ENCODE measurements around the gene USP44.
A peak's percentile ranks its signal among the peaks of the same experiment; 100 is the strongest.

Gene USP44

DNA sequence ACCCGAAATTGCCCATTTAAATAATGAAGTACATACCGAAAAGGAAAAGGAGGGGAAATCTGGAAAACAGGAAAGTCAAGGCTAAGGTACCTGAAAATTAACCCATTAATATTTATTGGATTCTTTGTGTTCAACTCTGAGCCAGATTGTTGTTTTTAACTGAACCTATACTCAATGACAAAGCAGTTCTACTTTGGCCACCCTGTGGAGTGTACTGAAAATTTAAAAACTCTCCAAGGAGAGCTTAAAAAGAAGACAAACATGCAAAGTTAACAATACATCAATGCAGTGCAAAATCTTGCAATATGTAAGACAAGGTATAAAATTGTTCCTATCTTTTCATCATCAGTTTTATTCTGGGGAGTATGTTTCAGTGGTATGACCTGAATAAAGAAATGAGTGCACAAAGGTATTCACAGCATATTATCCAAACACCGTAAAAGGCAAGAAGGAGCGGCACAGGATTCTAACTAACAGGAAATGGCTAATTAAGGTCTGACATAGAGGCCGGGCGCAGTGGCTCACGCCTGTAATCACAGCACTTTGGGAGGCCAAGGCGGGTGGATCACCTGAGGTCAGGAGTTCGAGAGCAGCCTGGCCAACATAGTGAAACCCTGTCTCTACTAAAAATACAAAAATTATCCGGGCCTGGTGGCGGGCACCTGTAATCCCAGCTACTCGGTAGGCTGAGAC lies 1.7 kb downstream of the USP44 start:
- TF ChIP-seq, protein P1, sequence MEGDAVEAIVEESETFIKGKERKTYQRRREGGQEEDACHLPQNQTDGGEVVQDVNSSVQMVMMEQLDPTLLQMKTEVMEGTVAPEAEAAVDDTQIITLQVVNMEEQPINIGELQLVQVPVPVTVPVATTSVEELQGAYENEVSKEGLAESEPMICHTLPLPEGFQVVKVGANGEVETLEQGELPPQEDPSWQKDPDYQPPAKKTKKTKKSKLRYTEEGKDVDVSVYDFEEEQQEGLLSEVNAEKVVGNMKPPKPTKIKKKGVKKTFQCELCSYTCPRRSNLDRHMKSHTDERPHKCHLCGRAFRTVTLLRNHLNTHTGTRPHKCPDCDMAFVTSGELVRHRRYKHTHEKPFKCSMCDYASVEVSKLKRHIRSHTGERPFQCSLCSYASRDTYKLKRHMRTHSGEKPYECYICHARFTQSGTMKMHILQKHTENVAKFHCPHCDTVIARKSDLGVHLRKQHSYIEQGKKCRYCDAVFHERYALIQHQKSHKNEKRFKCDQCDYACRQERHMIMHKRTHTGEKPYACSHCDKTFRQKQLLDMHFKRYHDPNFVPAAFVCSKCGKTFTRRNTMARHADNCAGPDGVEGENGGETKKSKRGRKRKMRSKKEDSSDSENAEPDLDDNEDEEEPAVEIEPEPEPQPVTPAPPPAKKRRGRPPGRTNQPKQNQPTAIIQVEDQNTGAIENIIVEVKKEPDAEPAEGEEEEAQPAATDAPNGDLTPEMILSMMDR (IDR thresholded peaks at IDR 0.05; ENCODE audit: low read depth, low read length): no peak
- in situ Hi-C loops (cut with HindIII; ENCODE audit: low sequenced_read_pairs): no loop called here
- H3K4me3 ChIP-seq (ENCODE audit: low read depth, low read length): no peak overlapping the region
- no peak for DNase-seq (ENCODE audit: low read depth, low spot score)

DNA sequence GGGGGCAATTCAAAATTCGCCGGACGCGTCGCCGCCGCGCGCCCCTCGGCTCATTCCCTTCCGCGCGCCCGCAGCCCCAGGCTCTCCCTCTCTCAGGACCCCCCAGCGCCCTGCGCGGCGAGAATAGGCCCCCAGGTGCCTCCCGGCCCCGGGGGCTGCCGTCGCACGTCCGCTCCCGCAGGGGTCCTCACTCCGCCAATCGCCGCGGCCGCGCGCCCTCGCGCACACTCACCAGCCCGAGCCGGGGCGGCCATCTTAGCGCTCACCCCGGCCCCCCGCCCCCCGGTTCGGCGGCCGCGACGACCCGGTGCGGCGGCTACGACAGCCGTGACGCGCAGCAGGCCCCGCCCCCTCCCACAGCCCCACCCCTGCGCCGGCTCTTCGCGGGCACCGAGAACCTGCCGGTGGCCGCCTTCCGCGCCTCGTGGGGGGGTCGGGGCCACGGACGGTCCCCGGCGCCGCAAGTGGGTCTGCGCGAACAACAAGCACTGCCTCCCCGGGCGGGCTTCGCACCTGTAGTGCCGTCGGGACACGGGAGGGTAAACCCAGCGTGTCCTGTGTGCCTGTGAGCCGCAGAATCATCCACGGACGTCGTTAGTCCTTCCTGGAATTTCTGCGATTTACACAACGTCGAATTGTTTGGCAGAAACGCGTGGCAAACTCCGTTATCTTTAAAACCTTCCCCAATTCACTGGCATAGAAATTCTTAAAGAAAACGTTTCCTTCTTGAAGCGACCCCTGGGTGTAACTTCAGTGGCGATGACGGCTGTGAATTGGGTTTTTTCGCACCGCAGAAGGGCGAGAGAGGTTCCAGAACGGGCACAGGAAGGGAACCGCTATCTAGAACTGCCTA lies 2.5 kb downstream of the USP44 start:
- peak overlapping the region; percentile 46 for H3K4me3 ChIP-seq (ENCODE audit: low read depth, low read length)
- in situ Hi-C loops (cut with HindIII; ENCODE audit: low sequenced_read_pairs): no loop called here
- no peak for DNase-seq (ENCODE audit: low read depth, low spot score)
- TF ChIP-seq, protein P1 (IDR thresholded peaks at IDR 0.05; ENCODE audit: low read depth, low read length): no peak

DNA sequence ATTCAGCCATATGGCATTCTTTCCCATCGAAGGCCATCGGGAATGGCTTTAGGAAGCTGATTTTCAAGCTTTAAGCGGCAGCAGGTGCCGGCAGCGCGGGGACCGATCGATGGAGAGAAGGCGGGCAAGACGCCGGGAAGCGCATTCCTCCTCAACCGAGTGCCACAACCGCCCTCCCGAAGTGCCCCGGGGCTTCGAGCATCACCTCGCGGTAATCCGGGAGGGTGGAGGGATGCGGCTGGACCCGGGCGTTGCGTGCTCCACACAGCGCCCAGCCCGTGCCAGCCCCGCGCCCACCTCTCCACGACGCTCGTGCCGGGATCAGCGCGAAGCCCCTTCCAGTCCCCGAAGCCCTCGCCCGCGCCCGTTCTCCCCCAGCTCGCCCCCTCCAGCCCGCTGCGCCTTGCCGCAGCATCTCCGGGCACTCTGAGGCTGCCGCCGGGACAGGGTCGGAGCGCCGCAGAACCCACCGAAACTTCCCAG lies 3.2 kb downstream of the USP44 start:
- TF ChIP-seq, protein P1 (IDR thresholded peaks at IDR 0.05; ENCODE audit: low read depth, low read length): no peak
- H3K4me3 ChIP-seq (ENCODE audit: low read depth, low read length): peak overlapping the region; percentile 46
- in situ Hi-C loops (cut with HindIII; ENCODE audit: low sequenced_read_pairs): no loop called here
- DNase-seq (ENCODE audit: low read depth, low spot score): no peak

DNA sequence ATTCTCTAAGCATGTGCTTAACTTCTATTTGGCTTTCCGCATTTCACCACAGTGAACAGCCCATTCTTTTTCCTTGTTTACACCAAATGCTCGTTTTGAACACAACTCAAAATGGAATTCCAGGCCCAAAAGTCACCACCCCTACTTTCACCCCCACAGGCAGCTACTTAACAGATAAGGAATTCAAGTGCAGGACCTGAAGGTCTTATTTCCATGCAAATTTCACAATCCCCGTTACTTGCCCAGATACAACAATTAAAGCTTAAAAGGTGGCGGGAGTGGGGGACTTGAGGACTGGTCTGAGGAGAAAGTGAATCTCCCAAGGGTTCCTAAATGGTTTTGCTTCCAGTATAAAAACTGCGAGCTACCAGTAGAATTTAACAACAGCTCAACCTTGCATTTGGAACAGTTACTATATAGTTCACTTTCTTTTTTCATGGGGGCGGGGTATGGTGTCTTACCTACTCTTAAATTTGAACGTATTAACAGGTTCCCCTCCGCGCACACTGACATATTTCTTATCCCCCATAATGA lies 3.7 kb downstream of the USP44 start:
- TF ChIP-seq, protein P1 (IDR thresholded peaks at IDR 0.05; ENCODE audit: low read depth, low read length): no peak
- in situ Hi-C loops (cut with HindIII; ENCODE audit: low sequenced_read_pairs): no loop called here
- peak overlapping the region; percentile 46 for H3K4me3 ChIP-seq (ENCODE audit: low read depth, low read length)
- peak; percentile 7 for DNase-seq (ENCODE audit: low read depth, low spot score)

DNA sequence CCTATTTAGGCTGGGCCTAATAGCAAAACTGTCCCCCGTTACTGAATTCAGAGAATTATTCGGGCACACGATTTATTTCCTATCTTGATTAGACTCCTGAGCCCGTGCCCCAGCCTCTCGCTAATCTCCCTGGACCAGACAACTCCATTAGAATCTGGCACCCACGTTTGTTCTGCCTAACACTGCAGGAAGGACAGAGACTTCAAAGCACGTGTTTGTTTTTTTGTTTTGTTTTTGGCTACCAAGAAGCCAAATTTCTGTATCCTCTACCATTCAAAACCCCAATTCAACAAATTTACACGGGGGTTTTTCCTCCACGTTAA lies 4.8 kb downstream of the USP44 start:
- DNase-seq (ENCODE audit: low read depth, low spot score): no peak
- TF ChIP-seq, protein P1 (IDR thresholded peaks at IDR 0.05; ENCODE audit: low read depth, low read length): no peak
- in situ Hi-C loops (cut with HindIII; ENCODE audit: low sequenced_read_pairs): no loop called here
- no peak overlapping the region for H3K4me3 ChIP-seq (ENCODE audit: low read depth, low read length)

DNA sequence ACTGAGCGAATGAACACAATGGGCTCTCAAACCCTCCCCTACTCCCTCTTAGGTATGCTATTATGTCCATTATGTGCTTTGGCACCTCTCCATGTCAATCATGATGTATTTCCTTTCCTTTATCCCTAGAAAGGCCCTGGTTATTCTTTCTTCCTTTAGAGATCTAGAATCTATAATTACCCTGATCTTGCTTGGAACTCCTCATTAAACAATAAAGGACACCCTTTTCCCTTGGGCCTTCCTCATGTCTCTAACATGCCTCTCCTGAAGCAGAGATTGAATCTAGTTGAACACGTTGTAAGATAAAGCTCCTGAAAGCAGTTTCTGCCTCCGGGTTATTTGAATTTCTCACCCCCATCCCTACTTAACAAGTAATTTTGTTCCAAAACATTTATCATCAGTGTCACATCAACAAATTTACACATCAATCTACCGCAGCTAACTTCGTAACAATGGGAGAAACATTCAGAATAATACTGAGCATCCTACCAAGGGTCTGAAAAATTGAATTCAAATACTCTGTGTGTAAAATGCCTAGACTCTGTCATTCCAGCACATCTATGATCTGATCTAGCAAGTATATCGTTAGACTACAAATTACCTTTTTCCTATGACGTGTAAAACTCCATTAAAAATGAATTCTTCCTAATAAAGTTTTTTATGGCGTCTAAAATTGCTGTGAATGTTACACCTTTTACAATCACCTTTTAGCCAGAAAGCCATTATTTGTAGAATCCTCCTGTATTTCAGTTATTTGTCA lies 5.4 kb downstream of the USP44 start:
- TF ChIP-seq, protein P1 (IDR thresholded peaks at IDR 0.05; ENCODE audit: low read depth, low read length): no peak
- in situ Hi-C loops (cut with HindIII; ENCODE audit: low sequenced_read_pairs): no loop called here
- no peak overlapping the region for H3K4me3 ChIP-seq (ENCODE audit: low read depth, low read length)
- DNase-seq (ENCODE audit: low read depth, low spot score): no peak

All from astrocyte of the spinal cord (primary cell).